ENCODE measurements around the gene MINDY3.
A peak's percentile ranks its signal among the peaks of the same experiment; 100 is the strongest.
"Not testable (repeated sequence)": the region's sequence is repeated elsewhere in the genome, so short reads cannot be mapped to it uniquely, and the experiment has no call there.

MINDY3 gene

DNA sequence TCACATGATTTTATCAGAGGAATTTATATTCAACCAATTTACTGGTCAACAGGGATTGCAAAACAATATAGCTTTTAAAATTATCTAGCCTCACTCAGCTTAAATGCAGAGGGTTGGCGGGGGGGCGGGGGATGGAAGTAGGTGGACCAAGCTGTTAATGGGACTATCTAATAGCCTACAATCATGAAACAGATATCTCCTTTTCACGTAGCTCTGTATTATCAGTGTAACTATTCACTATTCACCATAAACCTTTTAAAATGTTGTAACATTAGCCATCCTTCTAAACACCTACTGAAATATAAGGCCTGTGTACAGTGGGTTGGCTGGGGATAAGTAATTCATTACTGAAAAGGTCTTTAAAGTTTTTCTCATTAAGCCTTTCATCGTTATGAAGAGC, 56.2 kb downstream of the MINDY3 start:
- DNase-seq, result no peak

DNA sequence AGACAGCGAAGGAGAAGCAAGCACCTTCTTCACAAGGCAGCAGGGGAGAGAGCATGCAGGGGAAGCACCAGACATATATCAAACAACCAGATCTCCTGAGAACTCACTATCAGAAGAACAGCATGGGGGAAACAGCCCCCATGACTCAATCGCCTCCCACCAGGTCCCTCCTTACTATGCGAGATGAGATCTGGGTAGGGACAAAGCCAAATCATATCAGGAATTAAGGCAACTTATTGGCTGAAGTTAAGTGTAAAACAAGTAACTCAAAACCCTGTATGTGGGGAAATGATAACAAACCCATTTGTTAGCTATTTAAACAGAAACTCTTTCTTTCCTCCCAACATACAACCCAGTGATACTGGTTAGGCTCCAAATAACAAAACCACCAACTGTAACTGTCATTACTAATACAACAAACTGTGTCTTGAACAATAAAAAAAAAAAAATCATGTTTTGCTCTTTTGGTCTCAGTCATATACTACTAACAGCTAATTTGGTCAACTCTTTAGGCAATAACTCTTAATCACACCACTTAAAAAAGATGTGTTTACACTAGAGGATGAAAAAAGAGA, 57.8 kb downstream of the MINDY3 start:
- no peak for DNase-seq

DNA sequence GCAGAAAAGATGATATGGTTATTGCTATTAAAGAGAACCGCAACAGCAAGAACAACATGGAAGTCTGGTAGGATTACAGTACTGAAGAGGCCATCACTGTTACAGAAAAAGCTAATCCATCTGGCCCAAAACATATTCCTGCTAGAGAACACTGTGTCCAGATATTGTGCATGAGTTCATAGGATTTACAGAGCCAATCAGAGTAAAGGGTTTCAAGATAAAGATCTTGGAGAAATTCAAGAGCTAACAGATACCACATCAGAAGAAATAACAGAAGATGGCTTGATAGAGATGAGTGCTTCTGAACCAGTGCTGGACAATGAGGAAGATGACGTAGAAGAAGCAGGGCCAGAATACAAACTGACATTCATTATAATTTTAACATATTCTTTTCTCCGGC, 58.7 kb downstream of the MINDY3 start:
- DNase-seq, result no peak

DNA sequence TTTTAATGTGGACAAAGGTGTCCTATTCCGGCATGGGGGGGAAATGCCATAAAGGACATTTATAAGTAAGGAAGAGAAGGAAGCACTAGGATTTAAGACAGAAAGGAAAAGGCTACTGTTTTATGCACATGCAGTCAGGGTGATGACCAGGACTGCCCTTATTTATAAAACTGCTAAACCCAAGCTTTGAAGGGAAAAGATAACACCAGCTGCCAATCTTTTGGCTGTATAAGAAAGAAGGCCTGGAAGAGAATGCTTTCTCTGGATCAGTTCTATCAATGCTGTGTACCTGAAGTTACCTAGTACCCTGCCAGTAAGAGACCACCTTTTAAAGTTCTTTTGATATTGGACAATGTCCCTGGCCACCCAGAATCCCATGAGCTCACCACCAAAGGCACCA, 59.2 kb downstream of the MINDY3 start:
- DNase-seq, result no peak

DNA sequence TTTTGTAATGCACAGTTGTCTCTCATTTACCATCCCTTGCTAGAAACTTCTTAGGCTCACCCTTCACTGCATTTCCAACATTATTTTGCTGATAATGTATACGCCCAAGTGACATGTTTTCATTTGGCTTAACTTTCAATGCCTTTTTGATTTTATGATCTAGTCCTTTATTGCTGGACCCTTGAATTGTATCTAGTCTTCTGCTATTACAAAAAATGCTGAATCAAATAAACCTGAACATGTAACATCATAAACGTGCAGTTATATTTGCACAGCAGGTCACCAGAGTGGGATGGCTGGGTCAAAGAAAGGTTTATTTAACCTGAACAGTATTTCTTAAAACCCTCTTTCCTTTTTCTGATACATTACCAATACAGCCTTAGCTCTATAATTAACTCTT, 63.0 kb downstream of the MINDY3 start:
- no peak for DNase-seq

DNA sequence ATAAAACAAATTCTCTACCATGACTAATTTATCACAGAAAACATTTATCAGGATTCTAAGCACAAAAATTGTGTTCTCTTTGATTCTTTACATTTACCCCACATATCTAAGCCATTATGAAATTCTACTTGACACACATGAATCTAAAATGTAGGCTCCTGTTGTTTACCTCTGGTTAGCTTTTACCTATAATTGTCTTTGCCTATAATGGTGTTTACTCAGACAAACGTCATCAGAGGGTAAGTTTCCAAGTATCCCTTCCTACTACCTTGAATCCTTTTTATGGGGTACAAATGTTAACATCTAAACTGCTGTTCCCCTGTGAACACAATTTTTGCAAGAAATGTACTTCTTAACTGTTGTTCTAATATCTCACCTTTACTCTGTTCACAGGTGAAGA, 63.5 kb downstream of the MINDY3 start:
- no peak for DNase-seq

DNA sequence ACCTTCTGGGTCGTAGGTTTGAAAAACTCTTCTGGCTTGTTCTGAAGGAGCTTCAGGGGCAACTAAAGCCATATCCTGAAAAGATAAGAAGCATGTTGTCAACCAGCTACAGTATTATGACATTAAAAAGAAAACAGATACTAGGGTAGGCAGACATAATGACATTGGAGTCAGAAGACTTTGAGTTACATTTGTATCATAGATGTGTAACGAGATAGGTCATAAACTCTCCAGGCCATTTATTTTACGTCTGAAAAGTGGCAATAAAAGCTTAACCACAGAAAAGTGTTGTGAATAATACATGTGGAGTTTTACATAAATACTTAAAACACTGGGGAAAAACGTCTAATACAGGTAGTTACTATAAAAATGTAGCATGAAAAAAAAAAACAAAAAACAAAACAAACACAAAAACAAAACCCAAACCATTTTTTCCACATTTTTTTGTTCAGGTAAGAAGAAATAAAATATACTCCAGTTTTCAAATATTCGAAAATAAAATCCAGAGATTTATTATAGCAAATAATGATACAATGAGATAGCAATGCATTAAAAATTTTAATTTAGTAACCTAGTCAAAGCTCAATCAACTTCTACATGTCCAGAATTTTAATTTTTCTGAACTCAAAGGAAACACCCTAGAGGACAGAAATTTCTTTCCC, 64.1 kb downstream of the MINDY3 start:
- no peak for DNase-seq

DNA sequence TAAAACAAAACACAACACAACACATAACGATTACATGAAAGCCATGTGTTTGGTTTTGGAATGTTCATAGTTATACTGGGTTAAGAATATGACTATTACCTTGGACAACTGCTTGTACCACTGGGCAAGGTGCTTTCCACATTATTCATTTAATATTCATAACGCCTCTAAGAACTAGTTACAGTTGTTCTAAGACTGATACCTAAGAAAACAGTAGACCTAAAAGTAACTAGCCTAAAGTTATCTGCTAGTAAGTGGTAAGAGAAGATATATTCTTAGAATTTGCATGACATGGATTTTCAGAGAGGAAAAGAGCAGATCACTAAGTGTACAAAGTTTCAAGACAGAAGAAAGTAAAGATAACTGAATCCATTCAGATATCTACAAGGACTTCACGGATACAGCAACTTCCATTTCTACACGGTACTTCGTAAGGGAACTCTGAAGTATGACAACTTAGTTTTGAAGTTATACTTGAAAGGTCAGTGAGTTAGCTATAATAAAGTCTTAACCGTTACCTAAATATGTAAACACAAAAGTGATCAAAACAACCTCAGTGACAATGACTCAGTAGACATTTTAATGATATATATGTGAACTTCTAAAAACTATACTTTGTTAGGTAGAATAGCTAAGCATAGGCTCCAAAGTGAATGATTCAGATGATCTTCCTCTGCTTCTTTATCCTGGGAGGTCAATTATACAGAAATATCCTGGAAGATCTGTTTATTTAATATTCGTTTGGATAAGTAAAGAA, 65.1 kb downstream of the MINDY3 start:
- DNase-seq, result no peak

DNA sequence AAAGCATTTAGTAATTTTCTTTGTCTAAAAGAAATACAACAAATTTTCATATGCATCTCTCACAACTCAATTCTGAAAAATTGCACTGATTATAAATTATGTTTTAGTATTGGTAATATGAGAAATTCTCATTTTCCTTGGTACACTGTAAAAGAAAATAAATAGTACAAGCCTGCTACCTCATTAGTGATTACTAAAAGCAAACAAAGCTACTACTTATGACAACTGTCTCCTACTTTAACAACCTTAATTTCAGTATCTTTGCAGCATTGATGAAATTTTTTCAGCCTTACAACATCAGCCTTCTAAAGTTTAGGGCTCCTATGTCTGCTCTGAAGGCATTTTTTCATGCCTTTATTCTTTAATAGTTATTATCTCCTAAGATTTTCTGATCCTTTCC, 65.7 kb downstream of the MINDY3 start:
- no peak for DNase-seq

DNA sequence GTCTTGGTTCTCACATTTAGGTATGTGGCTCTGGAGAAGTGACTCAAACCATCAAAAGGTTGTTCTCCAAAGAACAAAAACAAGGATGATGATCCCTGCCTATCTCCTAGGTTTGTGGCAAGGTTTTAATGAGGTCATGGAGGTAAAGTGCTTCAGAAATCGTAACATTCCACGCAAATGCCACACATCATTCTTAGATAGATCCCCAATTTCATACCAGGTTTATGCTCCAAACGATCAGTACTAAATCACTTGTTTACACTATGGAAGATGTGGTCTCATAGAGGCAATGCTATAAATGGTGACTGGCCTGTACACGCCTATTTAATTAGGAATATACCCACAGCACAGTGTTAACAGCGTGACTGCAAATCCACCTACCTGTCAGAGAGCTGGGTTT, 66.6 kb downstream of the MINDY3 start:
- no peak for DNase-seq

DNA sequence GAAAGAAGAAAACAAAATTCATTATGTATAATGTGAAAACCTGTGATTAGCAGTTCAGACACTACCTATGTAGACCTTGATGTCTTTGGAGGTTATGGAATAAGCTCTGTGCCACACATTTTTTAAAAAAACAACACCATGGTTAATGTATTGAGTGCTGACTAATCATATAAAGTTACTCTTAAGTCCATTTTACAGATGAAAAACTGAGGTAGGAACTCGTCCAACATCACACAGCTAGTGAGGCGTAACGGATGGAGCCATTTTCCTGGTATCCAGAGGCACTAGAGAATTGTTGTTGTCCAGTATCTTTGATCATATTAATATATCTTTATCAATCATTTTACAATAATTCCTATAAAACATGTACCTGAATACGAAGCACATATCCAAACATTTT, 67.5 kb downstream of the MINDY3 start:
- DNase-seq, result no peak

DNA sequence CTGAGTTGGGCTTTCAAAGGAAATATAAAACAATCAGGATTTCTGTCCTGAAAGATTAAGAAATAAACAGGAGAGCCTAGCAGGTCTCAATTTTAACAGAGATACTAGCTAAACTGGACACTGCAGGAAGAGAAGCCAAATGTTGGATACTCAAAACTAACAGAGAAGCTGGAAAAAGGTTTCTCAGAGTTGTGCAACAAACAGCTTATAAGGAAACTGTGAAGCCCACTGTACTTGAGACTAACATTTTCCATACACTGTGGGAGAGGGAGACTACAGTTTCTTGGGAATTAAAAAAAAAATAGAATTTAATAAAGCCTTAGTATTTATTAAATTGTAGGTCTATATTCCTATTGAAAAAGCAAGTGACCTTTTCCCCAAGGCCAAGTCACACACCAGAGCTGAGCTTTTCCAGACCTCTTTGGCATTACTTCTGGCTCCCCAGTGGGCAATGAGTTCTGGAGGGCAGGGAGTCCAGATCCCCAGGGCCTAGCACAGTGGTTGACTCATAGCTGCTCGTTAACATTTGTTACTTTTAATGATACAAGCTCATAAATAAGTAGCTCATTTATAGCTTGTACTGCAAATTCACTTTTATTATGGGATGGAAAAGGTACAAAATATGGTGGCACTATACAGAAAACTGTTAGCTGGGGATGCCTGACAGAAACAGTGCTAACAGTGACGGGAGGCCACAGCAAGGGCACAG, 68.3 kb downstream of the MINDY3 start:
- DNase-seq, result no peak

DNA sequence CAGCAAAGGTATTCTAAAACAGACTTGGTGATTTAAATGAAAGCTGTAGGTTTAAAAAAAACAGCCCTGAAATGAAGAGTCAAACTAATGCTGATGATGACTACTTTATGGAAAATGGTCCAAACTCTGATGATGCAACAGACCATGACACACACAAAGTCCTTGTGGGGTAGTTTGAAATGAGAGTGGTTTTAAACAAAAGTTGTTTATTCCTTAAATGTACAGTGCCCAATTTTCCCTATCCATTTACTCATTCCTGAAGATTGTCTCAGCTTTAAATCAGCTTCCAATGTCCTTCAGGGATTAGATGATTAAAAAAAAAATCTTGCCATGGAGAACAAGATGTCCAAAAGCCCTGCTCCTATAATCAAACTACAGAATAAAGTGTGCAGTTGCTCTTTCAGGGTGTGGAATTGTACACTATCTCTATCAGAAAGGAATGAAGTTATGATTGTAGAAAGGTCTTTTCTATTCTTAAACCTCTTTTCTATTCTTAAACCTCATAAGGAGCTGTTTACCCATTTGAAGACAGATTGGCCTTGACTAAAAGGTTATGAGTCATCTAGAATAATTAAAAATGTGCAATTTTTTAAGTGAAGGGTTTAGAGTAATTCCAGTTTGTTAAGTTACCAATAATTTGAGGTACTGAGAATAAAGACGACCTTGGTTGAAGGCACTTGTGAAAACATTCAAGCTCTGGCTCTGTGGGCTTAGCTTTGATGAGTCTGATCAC, 70.3 kb downstream of the MINDY3 start:
- DNase-seq, result peak; percentile 7

DNA sequence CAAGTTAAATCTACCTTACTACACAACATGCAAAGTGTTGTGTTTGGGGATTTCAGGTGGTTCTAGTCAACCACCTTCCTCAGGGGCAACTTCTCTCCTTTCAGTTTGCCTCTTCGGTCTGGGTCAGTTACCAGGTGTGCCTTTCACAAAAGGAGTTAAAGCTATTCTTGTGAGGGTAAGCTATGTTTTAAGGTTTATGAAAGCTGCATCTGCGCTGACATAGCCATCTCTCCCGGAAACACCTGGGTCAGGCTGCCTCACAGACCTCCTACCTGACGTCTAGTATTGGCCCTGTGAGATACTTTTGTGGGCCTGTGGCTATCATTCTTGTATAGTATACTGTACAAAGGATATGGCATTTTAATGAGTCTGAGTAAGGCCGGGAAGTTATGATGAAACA, 72.9 kb downstream of the MINDY3 start:
- DNase-seq, result no peak

DNA sequence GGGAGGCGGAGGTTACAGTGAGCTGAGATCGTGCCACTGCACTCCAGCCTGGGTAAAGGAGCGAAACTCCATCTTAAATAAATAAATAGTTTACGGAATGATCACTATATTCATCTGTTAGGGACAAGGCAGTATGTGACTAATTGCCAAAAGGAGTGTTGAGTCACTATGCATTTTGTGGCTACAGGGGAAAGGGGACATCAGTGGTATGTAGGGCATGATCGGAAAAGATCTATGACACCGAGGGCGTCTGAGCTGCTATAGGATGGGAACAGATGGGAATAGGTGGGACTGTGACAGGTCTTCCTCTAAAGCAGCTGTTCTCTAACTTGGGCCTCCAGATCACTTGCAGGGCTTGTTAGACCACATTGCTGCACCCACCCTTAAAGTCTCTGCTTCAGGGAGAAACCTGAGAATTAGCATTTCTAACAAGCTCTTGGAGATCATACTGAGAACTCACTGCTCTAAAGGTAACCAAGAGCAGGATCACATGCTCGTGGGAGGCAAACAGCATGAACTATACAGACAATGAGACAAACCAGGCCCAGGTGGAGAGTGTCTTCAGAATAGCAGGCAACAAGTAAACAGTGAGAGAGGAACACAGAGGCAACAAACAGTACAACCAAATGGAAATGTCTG, 75.5 kb downstream of the MINDY3 start:
- no peak for DNase-seq

DNA sequence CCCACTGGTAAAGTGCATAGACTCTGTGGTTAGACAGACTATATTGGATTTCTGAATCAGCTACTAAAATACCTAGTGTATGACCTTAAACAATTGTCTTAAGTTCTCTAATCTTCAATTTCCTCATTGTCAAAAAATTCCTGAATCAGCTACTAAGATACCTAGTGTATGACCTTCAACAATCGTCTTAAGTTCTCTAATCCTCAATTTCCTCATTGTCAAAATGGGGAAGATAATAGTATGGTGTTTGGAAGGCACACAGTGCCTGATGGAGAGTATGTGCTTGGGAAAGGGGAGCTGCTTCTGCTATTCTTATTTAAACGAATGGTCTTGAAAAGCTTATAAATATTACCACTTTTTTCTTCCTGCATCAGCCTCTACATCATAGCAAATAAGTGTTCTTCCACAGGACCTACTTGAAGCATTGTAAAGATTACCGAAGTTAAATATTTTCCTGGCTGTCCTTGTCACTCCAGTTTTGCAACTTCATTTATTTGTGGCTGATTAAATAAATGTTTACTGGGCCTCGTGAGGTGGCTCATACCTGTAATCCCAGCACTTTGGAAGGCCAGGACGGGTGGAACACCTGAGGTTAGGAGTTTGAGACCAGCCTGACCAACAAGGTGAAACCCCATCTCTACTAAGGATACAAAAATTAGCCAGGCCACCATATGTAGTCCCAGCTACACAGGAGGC, 76.2 kb downstream of the MINDY3 start:
- no peak for DNase-seq

DNA sequence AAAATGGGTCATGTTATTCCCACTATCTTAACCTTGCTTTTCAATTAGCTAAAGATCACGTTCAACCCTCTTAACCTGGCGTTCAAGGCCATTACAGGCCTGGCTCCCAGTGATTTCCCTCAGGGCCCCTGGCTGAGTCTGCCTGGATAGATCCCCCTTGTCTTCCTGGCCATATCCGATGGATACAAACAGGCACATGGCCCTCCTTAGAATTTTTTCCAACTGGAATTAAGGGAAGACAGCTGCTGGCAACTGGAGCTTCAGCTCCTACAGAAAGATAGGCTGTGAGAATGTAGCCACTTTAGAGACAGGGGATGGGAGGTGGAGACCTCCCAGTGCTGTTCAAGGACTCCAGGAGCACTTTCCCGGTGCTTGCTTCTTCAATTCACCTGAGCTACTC, 77.5 kb downstream of the MINDY3 start:
- DNase-seq, result no peak

DNA sequence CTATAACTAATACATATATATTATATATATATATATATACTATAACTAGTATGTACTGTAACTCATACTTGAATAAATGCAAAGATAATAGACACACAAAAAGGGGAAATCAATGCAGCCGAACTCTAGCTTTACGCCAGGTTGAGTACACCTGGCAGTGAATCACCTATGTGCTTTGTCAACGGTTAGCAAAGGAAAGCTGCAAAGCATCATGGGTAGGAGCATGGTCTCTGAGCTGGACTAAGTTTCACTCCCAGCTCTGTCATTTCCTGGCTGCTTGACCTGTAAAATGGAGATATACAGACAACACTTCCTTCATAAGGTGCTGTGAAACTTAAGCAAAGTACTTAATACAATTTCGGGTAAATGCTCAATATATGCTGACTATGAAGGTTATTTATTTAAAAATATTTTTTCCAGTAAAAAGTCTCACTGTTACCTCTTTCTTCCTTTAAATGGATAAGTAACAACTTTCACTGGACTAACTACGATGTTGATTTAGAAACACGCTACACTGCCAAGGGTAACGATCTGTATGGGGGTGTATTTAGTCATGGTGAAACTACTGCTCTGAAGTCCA, 78.8 kb downstream of the MINDY3 start:
- no peak for DNase-seq

DNA sequence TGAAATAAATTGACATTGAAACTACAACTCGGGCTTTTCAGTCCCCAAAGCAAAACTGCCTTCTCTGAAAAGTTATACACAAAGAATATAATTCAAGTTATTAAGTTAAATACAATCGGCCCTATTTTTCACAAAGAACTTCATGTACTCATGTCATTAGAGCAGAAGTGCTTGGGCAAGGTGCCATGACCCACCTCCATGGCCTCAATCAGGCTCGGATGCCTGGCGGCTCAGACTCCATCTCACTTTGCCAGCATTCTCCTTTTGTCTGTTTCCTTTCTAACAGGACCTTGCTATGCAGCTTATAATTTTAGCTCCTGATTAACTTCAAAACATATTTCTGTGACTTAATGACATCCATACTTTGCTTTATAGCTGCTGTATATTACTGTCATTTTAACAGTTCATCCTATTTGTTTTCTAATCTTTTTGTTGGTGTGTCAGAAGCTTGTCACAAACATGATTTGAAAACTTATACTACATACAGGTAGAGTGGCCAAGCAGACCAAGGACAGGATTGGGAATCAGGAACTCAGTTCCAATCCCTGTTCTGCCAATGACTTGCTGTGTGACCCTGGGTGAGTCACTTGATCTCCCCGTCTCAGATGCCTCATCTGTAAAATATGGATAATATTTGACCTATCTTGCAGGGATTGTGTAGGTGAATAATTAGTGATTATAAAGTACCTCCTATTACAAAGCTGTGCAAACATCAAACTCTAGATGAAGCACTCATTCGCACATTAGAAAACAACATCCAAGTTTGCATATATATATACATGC, 79.8 kb downstream of the MINDY3 start:
- DNase-seq, result no peak

DNA sequence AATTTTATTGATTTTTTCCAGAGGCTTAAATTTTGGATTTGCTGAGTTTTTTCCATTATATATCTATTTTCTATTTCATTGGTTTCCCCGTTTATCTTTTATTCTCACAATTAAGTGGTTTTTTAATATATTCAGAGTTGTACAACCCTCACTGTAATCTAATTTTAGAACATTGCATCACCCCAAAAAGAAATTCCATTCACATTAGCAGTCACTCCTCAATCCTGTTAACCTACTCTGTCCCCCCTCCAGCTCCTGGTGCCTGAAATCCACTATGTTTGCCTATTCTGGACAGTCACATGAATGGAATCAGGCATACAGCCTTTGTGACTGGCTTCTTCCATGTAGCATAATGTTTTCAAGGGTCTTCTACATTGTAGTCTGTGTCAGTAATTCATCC, 84.8 kb downstream of the MINDY3 start:
- DNase-seq, result peak; percentile 52

DNA sequence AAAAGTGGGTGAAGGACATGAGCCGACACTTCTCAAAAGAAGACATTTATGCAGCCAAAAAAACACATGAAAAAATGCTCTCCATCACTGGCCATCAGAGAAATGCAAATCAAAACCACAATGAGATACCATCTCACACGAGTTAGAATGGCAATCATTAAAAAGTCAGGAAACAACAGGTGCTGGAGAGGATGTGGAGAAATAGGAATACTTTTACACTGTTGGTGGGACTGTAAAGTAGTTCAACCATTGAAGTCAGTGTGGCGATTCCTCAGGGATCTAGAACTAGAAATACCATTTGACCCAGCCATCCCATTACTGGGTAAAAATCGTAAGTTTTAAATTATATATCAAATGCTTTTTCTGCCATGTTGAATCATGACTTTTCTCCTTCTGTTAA, 85.8 kb downstream of the MINDY3 start:
- DNase-seq, result not testable (repeated sequence)

All from NCI-H226 (cell line).